ENCODE data around the gene EMILIN2.

Gene EMILIN2

GRCh38 chr18:2823202-2823601, 23.6 kb upstream of the EMILIN2 start:
- Histone ChIP-seq H3K4ac (ENCODE audit: low read depth, low read length) (no peak overlapping the region), H2BK15ac (replicated peaks; ENCODE audit: low read depth) (no peak overlapping the region), H3K79me2 (ENCODE audit: control insufficient read depth, insufficient read depth, low read length) (no peaks in the 10 kb centered on the region), H2BK120ac (ENCODE audit: low read depth, low read length) (no peak overlapping the region), H3K79me1 (ENCODE audit: low read length) (no peaks in the 10 kb centered on the region), H3K4me3 (ENCODE audit: low read length) (no peak overlapping the region), H3K4me2 (ENCODE audit: low read length) (no peak overlapping the region), H2AK5ac (ENCODE audit: low read length) (no peak overlapping the region), H4K8ac (ENCODE audit: low read depth, low read length) (no peak overlapping the region), H2BK5ac (ENCODE audit: low read length) (no peak overlapping the region), H3K9ac (ENCODE audit: low read length) (no peak overlapping the region), H3K56ac (ENCODE audit: low read length) (no peak overlapping the region), H3K4me1 (ENCODE audit: control insufficient read depth, low read depth, low read length) (no peaks in the 10 kb centered on the region), H4K5ac (ENCODE audit: low read length) (no peak overlapping the region), H3K23ac (ENCODE audit: low read length) (no peak overlapping the region), H3K27me3 (ENCODE audit: insufficient read depth, low read length, poor library complexity) (no peaks in the 10 kb centered on the region), H3K36me3 (ENCODE audit: control insufficient read depth, insufficient read depth, low read length) (no peaks in the 10 kb centered on the region), H3K18ac (ENCODE audit: low read length) (no peak overlapping the region), H3K27ac (ENCODE audit: low read depth, low read length) (no peak overlapping the region)
- WGBS (ENCODE audit: extremely low coverage, insufficient coverage, low lambda C conversion rate), result no CpG with 5 or more reads among the region's 2 CpGs
- DNase-seq, result no peak

GRCh38 chr18:2823966-2824365, 22.8 kb upstream of the EMILIN2 start:
- H4K8ac ChIP-seq (ENCODE audit: low read depth, low read length), result no peak overlapping the region
- H3K23ac ChIP-seq (ENCODE audit: low read length), result no peak overlapping the region
- H3K56ac ChIP-seq (ENCODE audit: low read length), result no peak overlapping the region
- H2AK5ac ChIP-seq (ENCODE audit: low read length), result no peak overlapping the region
- no peak overlapping the region for H2BK15ac ChIP-seq (replicated peaks; ENCODE audit: low read depth)
- no peak overlapping the region for H3K9ac ChIP-seq (ENCODE audit: low read length)
- H3K79me2 ChIP-seq (ENCODE audit: control insufficient read depth, insufficient read depth, low read length), result no peaks in the 10 kb centered on the region
- H3K36me3 ChIP-seq (ENCODE audit: control insufficient read depth, insufficient read depth, low read length), result no peaks in the 10 kb centered on the region
- H3K27me3 ChIP-seq (ENCODE audit: insufficient read depth, low read length, poor library complexity), result no peaks in the 10 kb centered on the region
- no peak overlapping the region for H3K27ac ChIP-seq (ENCODE audit: low read depth, low read length)
- no peak overlapping the region for H2BK120ac ChIP-seq (ENCODE audit: low read depth, low read length)
- no peak overlapping the region for H4K5ac ChIP-seq (ENCODE audit: low read length)
- no peak overlapping the region for H3K4ac ChIP-seq (ENCODE audit: low read depth, low read length)
- no peaks in the 10 kb centered on the region for H3K4me1 ChIP-seq (ENCODE audit: control insufficient read depth, low read depth, low read length)
- no peak overlapping the region for H2BK5ac ChIP-seq (ENCODE audit: low read length)
- no peak overlapping the region for H3K4me2 ChIP-seq (ENCODE audit: low read length)
- DNase-seq, result no peak
- no peaks in the 10 kb centered on the region for H3K79me1 ChIP-seq (ENCODE audit: low read length)
- H3K18ac ChIP-seq (ENCODE audit: low read length), result no peak overlapping the region
- no peak overlapping the region for H3K4me3 ChIP-seq (ENCODE audit: low read length)
- WGBS (ENCODE audit: extremely low coverage, insufficient coverage, low lambda C conversion rate), result no CpG with 5 or more reads among the region's 2 CpGs

DNA sequence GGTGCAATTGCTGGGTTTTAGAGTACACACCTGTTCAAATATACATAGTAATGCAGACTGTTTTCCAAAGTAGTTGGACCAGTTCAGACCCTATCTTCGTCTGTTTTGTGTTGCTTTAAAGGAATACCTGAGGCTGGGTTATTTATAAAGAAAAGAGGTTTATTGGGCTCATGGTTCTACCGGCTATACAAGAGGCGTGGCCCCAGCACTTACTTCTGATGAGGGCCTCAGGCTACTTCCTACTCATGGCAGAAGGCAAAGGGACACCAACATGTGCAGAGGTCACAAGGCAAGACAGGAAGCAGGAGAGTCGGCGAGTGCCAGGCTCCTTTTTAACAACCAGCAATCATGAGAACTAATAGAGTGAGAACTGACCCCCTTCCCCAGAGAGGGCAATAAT, 21.9 kb upstream of the EMILIN2 start:
- DNase-seq, result no peak
- no peak overlapping the region for H3K4me3 ChIP-seq (ENCODE audit: low read length)
- H4K8ac ChIP-seq (ENCODE audit: low read depth, low read length), result no peak overlapping the region
- H3K4me2 ChIP-seq (ENCODE audit: low read length), result no peak overlapping the region
- H3K18ac ChIP-seq (ENCODE audit: low read length), result no peak overlapping the region
- H3K27me3 ChIP-seq (ENCODE audit: insufficient read depth, low read length, poor library complexity), result no peaks in the 10 kb centered on the region
- no peaks in the 10 kb centered on the region for H3K79me1 ChIP-seq (ENCODE audit: low read length)
- no peak overlapping the region for H3K23ac ChIP-seq (ENCODE audit: low read length)
- no CpG with 5 or more reads among the region's 5 CpGs for WGBS (ENCODE audit: extremely low coverage, insufficient coverage, low lambda C conversion rate)
- no peaks in the 10 kb centered on the region for H3K79me2 ChIP-seq (ENCODE audit: control insufficient read depth, insufficient read depth, low read length)
- H2AK5ac ChIP-seq (ENCODE audit: low read length), result no peak overlapping the region
- H3K36me3 ChIP-seq (ENCODE audit: control insufficient read depth, insufficient read depth, low read length), result no peaks in the 10 kb centered on the region
- no peak overlapping the region for H2BK5ac ChIP-seq (ENCODE audit: low read length)
- no peak overlapping the region for H2BK120ac ChIP-seq (ENCODE audit: low read depth, low read length)
- no peak overlapping the region for H2BK15ac ChIP-seq (replicated peaks; ENCODE audit: low read depth)
- no peaks in the 10 kb centered on the region for H3K4me1 ChIP-seq (ENCODE audit: control insufficient read depth, low read depth, low read length)
- H3K27ac ChIP-seq (ENCODE audit: low read depth, low read length), result no peak overlapping the region
- H3K4ac ChIP-seq (ENCODE audit: low read depth, low read length), result no peak overlapping the region
- H3K56ac ChIP-seq (ENCODE audit: low read length), result no peak overlapping the region
- no peak overlapping the region for H3K9ac ChIP-seq (ENCODE audit: low read length)
- H4K5ac ChIP-seq (ENCODE audit: low read length), result no peak overlapping the region

DNA sequence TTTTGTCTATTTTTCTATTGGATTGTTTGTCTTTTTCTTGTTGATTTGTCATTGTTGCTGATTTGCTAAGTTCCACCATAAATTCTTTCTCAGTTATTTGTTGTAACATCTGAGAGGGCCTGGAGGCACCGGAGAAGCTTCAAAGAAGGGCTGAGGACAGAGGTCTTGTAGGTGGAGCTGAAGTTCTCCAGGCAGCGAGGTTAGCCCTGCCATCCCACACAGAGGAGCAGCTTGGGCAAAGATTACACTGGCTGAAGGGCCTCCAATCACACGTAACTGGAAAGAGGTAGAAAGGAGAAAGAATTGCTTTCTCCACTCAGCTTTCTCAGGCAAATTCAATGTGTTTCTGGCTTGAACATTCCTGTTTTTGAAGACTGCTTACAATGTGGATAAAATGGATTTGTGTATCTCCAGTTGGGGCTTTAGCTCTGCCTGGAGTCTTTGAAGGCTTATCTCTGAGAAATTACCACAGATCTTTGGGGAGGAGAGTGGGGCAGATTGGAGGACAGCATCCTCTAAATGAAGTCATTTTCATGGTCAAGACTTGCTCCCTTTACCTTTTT, 21.1 kb upstream of the EMILIN2 start:
- no peak overlapping the region for H4K5ac ChIP-seq (ENCODE audit: low read length)
- H3K27ac ChIP-seq (ENCODE audit: low read depth, low read length), result no peak overlapping the region
- no peak overlapping the region for H3K4me3 ChIP-seq (ENCODE audit: low read length)
- H2AK5ac ChIP-seq (ENCODE audit: low read length), result no peak overlapping the region
- WGBS (ENCODE audit: extremely low coverage, insufficient coverage, low lambda C conversion rate), result no CpG with 5 or more reads among the region's 3 CpGs
- H3K4ac ChIP-seq (ENCODE audit: low read depth, low read length), result no peak overlapping the region
- H3K27me3 ChIP-seq (ENCODE audit: insufficient read depth, low read length, poor library complexity), result no peaks in the 10 kb centered on the region
- no peak for DNase-seq
- H3K18ac ChIP-seq (ENCODE audit: low read length), result no peak overlapping the region
- no peak overlapping the region for H2BK15ac ChIP-seq (replicated peaks; ENCODE audit: low read depth)
- no peak overlapping the region for H4K8ac ChIP-seq (ENCODE audit: low read depth, low read length)
- no peak overlapping the region for H3K23ac ChIP-seq (ENCODE audit: low read length)
- no peak overlapping the region for H3K4me2 ChIP-seq (ENCODE audit: low read length)
- H3K56ac ChIP-seq (ENCODE audit: low read length), result no peak overlapping the region
- no peaks in the 10 kb centered on the region for H3K79me2 ChIP-seq (ENCODE audit: control insufficient read depth, insufficient read depth, low read length)
- no peaks in the 10 kb centered on the region for H3K4me1 ChIP-seq (ENCODE audit: control insufficient read depth, low read depth, low read length)
- no peak overlapping the region for H3K9ac ChIP-seq (ENCODE audit: low read length)
- H3K36me3 ChIP-seq (ENCODE audit: control insufficient read depth, insufficient read depth, low read length), result no peaks in the 10 kb centered on the region
- H2BK120ac ChIP-seq (ENCODE audit: low read depth, low read length), result no peak overlapping the region
- no peak overlapping the region for H2BK5ac ChIP-seq (ENCODE audit: low read length)
- no peaks in the 10 kb centered on the region for H3K79me1 ChIP-seq (ENCODE audit: low read length)

GRCh38 chr18:2826581-2826980, 20.2 kb upstream of the EMILIN2 start:
- Histone ChIP-seq H3K56ac (ENCODE audit: low read length) (no peak overlapping the region), H3K18ac (ENCODE audit: low read length) (no peak overlapping the region), H2BK5ac (ENCODE audit: low read length) (no peak overlapping the region), H3K27ac (ENCODE audit: low read depth, low read length) (no peak overlapping the region), H3K4ac (ENCODE audit: low read depth, low read length) (no peak overlapping the region), H4K5ac (ENCODE audit: low read length) (no peak overlapping the region), H3K4me3 (ENCODE audit: low read length) (no peak overlapping the region), H3K79me2 (ENCODE audit: control insufficient read depth, insufficient read depth, low read length) (no peaks in the 10 kb centered on the region), H3K4me2 (ENCODE audit: low read length) (no peak overlapping the region), H2BK120ac (ENCODE audit: low read depth, low read length) (no peak overlapping the region), H3K36me3 (ENCODE audit: control insufficient read depth, insufficient read depth, low read length) (no peaks in the 10 kb centered on the region), H3K79me1 (ENCODE audit: low read length) (no peaks in the 10 kb centered on the region), H3K4me1 (ENCODE audit: control insufficient read depth, low read depth, low read length) (no peaks in the 10 kb centered on the region), H2AK5ac (ENCODE audit: low read length) (no peak overlapping the region), H2BK15ac (replicated peaks; ENCODE audit: low read depth) (no peak overlapping the region), H4K8ac (ENCODE audit: low read depth, low read length) (no peak overlapping the region), H3K27me3 (ENCODE audit: insufficient read depth, low read length, poor library complexity) (no peaks in the 10 kb centered on the region), H3K23ac (ENCODE audit: low read length) (no peak overlapping the region), H3K9ac (ENCODE audit: low read length) (no peak overlapping the region)
- DNase-seq, result no peak
- WGBS (ENCODE audit: extremely low coverage, insufficient coverage, low lambda C conversion rate), result no CpG with 5 or more reads among the region's 10 CpGs

- no peaks in the 10 kb centered on the region for H3K4me1 ChIP-seq (ENCODE audit: control insufficient read depth, low read depth, low read length)
- no peak overlapping the region for H2AK5ac ChIP-seq (ENCODE audit: low read length)
- H3K79me1 ChIP-seq (ENCODE audit: low read length), result no peaks in the 10 kb centered on the region
- no peaks in the 10 kb centered on the region for H3K27me3 ChIP-seq (ENCODE audit: insufficient read depth, low read length, poor library complexity)
- no peak for DNase-seq
- H3K4me3 ChIP-seq (ENCODE audit: low read length), result no peak overlapping the region
- H4K5ac ChIP-seq (ENCODE audit: low read length), result no peak overlapping the region
- H2BK15ac ChIP-seq (replicated peaks; ENCODE audit: low read depth), result no peak overlapping the region
- no peak overlapping the region for H3K27ac ChIP-seq (ENCODE audit: low read depth, low read length)
- no peaks in the 10 kb centered on the region for H3K36me3 ChIP-seq (ENCODE audit: control insufficient read depth, insufficient read depth, low read length)
- H3K18ac ChIP-seq (ENCODE audit: low read length), result no peak overlapping the region
- no peaks in the 10 kb centered on the region for H3K79me2 ChIP-seq (ENCODE audit: control insufficient read depth, insufficient read depth, low read length)
- H3K23ac ChIP-seq (ENCODE audit: low read length), result no peak overlapping the region
- H3K4me2 ChIP-seq (ENCODE audit: low read length), result no peak overlapping the region
- WGBS (ENCODE audit: extremely low coverage, insufficient coverage, low lambda C conversion rate), result no CpG with 5 or more reads among the region's 5 CpGs
- H3K9ac ChIP-seq (ENCODE audit: low read length), result no peak overlapping the region
- no peak overlapping the region for H2BK120ac ChIP-seq (ENCODE audit: low read depth, low read length)
- H4K8ac ChIP-seq (ENCODE audit: low read depth, low read length), result no peak overlapping the region
- H3K4ac ChIP-seq (ENCODE audit: low read depth, low read length), result no peak overlapping the region
- no peak overlapping the region for H3K56ac ChIP-seq (ENCODE audit: low read length)
- H2BK5ac ChIP-seq (ENCODE audit: low read length), result no peak overlapping the region
Observed at GRCh38 chr18:2827061-2827460, 19.7 kb upstream of the EMILIN2 start.

All from mesendoderm (in vitro differentiated cells).